ENCODE data around the gene SPEG. TPM values are rescaled to one million over a fixed set of nuclear protein-coding genes. Genes with fewer than 3 reads are reported as not detected.

SPEG gene
- polyA plus RNA-seq, 2 of the 4 experiments (the other 2 are of a cell fraction): 2.3 to 11.5 TPM

DNA sequence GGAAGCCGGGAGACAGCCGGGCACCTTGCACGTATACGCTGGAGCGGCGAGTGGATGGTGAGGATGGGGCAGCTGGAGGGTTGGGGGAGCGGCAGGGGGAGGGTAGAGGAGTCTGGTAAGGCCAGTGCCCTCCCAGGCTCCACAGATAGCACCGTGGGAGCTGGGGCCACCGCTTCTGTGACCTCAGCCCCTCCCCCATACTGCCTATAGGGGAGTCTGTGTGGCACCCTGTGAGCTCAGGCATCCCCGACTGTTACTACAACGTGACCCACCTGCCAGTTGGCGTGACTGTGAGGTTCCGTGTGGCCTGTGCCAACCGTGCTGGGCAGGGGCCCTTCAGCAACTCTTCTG, 54.2 kb downstream of the SPEG start:
- no peak for ATAC-seq
- H3K9me3 ChIP-seq: no peaks in the 10 kb centered on the region
- TF ChIP-seq ZFP36 (IDR thresholded peaks at IDR 0.05; ENCODE audit: borderline replicate concordance, partially characterized antibody): no peak
- TF ChIP-seq, protein P1, sequence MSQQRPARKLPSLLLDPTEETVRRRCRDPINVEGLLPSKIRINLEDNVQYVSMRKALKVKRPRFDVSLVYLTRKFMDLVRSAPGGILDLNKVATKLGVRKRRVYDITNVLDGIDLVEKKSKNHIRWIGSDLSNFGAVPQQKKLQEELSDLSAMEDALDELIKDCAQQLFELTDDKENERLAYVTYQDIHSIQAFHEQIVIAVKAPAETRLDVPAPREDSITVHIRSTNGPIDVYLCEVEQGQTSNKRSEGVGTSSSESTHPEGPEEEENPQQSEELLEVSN (IDR thresholded peaks at IDR 0.05; ENCODE audit: borderline replicate concordance, low read depth): no peak
- no peak for TF ChIP-seq MAZ (IDR thresholded peaks at IDR 0.05; ENCODE audit: borderline replicate concordance, low read depth, low read length)
- no peak for TF ChIP-seq SREBF2 (IDR thresholded peaks at IDR 0.05)
- CTCF ChIA-PET: interaction anchor here (0.9 to 89.4 kb wide), 3 partner anchors 17 to 66 kb away, joined by 3 to 3291 read pairs (median 3291); partner anchors contain the start of genes ASIC4, CHPF, GMPPA and SPEG
- POLR2A ChIA-PET: interaction anchor here (3.1 kb wide), 1 partner anchor 9 kb away, joined by 10 read pairs; the partner anchor contains the start of gene GMPPA
- no peak for FAIRE-seq
- no peak overlapping the region for H3K4me3 ChIP-seq
- no peak for DNase-seq (ENCODE audit: low read depth in 1 of 2, low spot score in 1 of 2)
- H3K27ac ChIP-seq: no peak overlapping the region
- H3K4me1 ChIP-seq: no peaks in the 10 kb centered on the region
- no peak overlapping the region for H3K4me2 ChIP-seq
- 66% methylated on average over 9 of the region's 14 CpGs for WGBS (ENCODE audit: missing lambda C conversion rate)

DNA sequence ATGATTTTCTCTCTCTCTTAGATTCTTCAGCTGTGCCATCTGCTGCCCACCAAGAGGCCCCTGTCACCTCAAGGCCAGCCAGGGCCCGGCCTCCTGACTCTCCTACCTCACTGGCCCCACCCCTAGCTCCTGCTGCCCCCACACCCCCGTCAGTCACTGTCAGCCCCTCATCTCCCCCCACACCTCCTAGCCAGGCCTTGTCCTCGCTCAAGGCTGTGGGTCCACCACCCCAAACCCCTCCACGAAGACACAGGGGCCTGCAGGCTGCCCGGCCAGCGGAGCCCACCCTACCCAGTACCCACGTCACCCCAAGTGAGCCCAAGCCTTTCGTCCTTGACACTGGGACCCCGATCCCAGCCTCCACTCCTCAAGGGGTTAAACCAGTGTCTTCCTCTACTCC, 54.7 kb downstream of the SPEG start:
- H3K4me3 ChIP-seq: no peak overlapping the region
- no peak overlapping the region for H3K27ac ChIP-seq
- CTCF ChIA-PET: interaction anchor here (0.9 to 89.4 kb wide), 3 partner anchors 17 to 66 kb away, joined by 3 to 3291 read pairs (median 3291); partner anchors contain the start of genes ASIC4, CHPF, GMPPA and SPEG
- WGBS (ENCODE audit: missing lambda C conversion rate): 63% methylated on average over 1 of the region's 9 CpGs
- no peak for TF ChIP-seq TP53 (CRISPR knock-in tag; IDR thresholded peaks at IDR 0.05)
- no peak for TF ChIP-seq CBX8 (IDR thresholded peaks at IDR 0.05)
- TF ChIP-seq, protein P1 (IDR thresholded peaks at IDR 0.05; ENCODE audit: borderline replicate concordance, low read depth): no peak
- TF ChIP-seq RNF2 (IDR thresholded peaks at IDR 0.05; ENCODE audit: borderline replicate concordance, low read depth): no peak
- TF ChIP-seq GATA3 (IDR thresholded peaks at IDR 0.05; ENCODE audit: borderline replicate concordance): no peak
- TF ChIP-seq, protein P2, sequence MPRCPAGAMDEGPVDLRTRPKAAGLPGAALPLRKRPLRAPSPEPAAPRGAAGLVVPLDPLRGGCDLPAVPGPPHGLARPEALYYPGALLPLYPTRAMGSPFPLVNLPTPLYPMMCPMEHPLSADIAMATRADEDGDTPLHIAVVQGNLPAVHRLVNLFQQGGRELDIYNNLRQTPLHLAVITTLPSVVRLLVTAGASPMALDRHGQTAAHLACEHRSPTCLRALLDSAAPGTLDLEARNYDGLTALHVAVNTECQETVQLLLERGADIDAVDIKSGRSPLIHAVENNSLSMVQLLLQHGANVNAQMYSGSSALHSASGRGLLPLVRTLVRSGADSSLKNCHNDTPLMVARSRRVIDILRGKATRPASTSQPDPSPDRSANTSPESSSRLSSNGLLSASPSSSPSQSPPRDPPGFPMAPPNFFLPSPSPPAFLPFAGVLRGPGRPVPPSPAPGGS (IDR thresholded peaks at IDR 0.05): no peak
- no peaks in the 10 kb centered on the region for H3K9me3 ChIP-seq
- DNase-seq (ENCODE audit: low read depth in 1 of 2, low spot score in 1 of 2): no peak
- H3K4me2 ChIP-seq: no peak overlapping the region
- no peaks in the 10 kb centered on the region for H3K4me1 ChIP-seq
- FAIRE-seq: no peak
- POLR2A ChIA-PET: interaction anchor here (3.1 kb wide), 1 partner anchor 9 kb away, joined by 10 read pairs; the partner anchor contains the start of gene GMPPA
- ATAC-seq: no peak

DNA sequence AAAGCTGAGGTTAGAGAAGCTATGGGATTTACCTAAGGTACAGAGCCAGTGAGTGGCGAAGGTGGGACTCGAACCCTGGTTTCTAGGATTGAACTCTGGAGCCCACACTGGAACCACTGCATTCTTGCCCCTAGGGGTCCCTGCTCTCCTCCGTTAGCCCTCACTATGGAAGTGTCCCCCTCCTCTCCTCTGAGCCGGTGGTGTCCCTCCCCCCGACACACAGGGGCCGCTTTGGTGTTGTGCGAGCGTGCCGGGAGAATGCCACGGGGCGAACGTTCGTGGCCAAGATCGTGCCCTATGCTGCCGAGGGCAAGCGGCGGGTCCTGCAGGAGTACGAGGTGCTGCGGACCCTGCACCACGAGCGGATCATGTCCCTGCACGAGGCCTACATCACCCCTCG, 55.5 kb downstream of the SPEG start:
- ATAC-seq: no peak
- POLR2A ChIA-PET: interaction anchor here (3.1 kb wide), 1 partner anchor 8 kb away, joined by 10 read pairs; the partner anchor contains the start of gene GMPPA
- 89% methylated on average over 22 of the region's 23 CpGs for WGBS (ENCODE audit: missing lambda C conversion rate)

More for the DNA sequence above, 55.5 kb downstream of the SPEG start:
- Histone ChIP-seq H3K27ac (no peak overlapping the region), H3K4me2 (no peak overlapping the region), H3K4me3 (no peak overlapping the region), H3K9me3 (no peaks in the 10 kb centered on the region), H3K4me1 (peaks cover under 1% of the 10 kb centered on the region; the same call in 1 of the 3 replicates)
- DNase-seq (ENCODE audit: low read depth in 1 of 2, low spot score in 1 of 2) (no peak), FAIRE-seq (no peak)
- no peak for TF ChIP-seq EHMT2 (IDR thresholded peaks at IDR 0.05; ENCODE audit: low read depth)
- TF ChIP-seq KDM1A (IDR thresholded peaks at IDR 0.05; ENCODE audit: low read depth): no peak
- TF ChIP-seq, protein P3, sequence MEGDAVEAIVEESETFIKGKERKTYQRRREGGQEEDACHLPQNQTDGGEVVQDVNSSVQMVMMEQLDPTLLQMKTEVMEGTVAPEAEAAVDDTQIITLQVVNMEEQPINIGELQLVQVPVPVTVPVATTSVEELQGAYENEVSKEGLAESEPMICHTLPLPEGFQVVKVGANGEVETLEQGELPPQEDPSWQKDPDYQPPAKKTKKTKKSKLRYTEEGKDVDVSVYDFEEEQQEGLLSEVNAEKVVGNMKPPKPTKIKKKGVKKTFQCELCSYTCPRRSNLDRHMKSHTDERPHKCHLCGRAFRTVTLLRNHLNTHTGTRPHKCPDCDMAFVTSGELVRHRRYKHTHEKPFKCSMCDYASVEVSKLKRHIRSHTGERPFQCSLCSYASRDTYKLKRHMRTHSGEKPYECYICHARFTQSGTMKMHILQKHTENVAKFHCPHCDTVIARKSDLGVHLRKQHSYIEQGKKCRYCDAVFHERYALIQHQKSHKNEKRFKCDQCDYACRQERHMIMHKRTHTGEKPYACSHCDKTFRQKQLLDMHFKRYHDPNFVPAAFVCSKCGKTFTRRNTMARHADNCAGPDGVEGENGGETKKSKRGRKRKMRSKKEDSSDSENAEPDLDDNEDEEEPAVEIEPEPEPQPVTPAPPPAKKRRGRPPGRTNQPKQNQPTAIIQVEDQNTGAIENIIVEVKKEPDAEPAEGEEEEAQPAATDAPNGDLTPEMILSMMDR (IDR thresholded peaks at IDR 0.05): no peak
- TF ChIP-seq HOXB13 (CRISPR knock-in tag; IDR thresholded peaks at IDR 0.05; ENCODE audit: low read depth): no peak
- TF ChIP-seq TP53 (CRISPR knock-in tag; IDR thresholded peaks at IDR 0.05): no peak
- TF ChIP-seq, protein P4, sequence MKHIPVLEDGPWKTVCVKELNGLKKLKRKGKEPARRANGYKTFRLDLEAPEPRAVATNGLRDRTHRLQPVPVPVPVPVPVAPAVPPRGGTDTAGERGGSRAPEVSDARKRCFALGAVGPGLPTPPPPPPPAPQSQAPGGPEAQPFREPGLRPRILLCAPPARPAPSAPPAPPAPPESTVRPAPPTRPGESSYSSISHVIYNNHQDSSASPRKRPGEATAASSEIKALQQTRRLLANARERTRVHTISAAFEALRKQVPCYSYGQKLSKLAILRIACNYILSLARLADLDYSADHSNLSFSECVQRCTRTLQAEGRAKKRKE (CRISPR knock-in tag; IDR thresholded peaks at IDR 0.05; ENCODE audit: low read depth): no peak
- TF ChIP-seq, protein P5, sequence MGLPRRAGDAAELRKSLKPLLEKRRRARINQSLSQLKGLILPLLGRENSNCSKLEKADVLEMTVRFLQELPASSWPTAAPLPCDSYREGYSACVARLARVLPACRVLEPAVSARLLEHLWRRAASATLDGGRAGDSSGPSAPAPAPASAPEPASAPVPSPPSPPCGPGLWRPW (IDR thresholded peaks at IDR 0.05): no peak
- TF ChIP-seq RFX5 (IDR thresholded peaks at IDR 0.05): no peak
- no peak for TF ChIP-seq RAD21 (conservative IDR thresholded peaks at IDR 0.05 in 1 of 2, IDR thresholded peaks at IDR 0.05 in 1 of 2)
- TF ChIP-seq, protein P6, sequence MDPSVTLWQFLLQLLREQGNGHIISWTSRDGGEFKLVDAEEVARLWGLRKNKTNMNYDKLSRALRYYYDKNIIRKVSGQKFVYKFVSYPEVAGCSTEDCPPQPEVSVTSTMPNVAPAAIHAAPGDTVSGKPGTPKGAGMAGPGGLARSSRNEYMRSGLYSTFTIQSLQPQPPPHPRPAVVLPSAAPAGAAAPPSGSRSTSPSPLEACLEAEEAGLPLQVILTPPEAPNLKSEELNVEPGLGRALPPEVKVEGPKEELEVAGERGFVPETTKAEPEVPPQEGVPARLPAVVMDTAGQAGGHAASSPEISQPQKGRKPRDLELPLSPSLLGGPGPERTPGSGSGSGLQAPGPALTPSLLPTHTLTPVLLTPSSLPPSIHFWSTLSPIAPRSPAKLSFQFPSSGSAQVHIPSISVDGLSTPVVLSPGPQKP (IDR thresholded peaks at IDR 0.05; ENCODE audit: low read depth, low read length): no peak
- TF ChIP-seq, protein P7, sequence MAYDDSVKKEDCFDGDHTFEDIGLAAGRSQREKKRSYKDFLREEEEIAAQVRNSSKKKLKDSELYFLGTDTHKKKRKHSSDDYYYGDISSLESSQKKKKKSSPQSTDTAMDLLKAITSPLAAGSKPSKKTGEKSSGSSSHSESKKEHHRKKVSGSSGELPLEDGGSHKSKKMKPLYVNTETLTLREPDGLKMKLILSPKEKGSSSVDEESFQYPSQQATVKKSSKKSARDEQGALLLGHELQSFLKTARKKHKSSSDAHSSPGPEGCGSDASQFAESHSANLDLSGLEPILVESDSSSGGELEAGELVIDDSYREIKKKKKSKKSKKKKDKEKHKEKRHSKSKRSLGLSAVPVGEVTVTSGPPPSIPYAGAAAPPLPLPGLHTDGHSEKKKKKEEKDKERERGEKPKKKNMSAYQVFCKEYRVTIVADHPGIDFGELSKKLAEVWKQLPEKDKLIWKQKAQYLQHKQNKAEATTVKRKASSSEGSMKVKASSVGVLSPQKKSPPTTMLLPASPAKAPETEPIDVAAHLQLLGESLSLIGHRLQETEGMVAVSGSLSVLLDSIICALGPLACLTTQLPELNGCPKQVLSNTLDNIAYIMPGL (CRISPR knock-in tag; IDR thresholded peaks at IDR 0.05; ENCODE audit: borderline replicate concordance): no peak
- TF ChIP-seq RARB (CRISPR knock-in tag; IDR thresholded peaks at IDR 0.05): no peak
- no peak for TF ChIP-seq CHD4 (IDR thresholded peaks at IDR 0.05; ENCODE audit: borderline replicate concordance)
- no peak for TF ChIP-seq JUNB (IDR thresholded peaks at IDR 0.05)
- CTCF ChIA-PET: interaction anchor here (1.0 to 89.4 kb wide), 4 partner anchors 16 to 87 kb away, joined by 4 to 3291 read pairs (median 1649); partner anchors contain the start of genes ASIC4, CHPF, GMPPA and SPEG

Measured in A549 (cell line).